Pulmonary artery endothelial cell (primary cell): ENCODE measurements around the gene PHYHD1. TPM values are rescaled to one million over a fixed set of nuclear protein-coding genes. Genes with fewer than 3 reads are reported as not detected.
"Not testable (repeated sequence)": the region's sequence is repeated elsewhere in the genome, so short reads cannot be mapped to it uniquely, and the experiment has no call there.

Experiments used
- DNase-seq: peaks from one replicate; pipeline ENCODE4 v3.0.0-alpha.2; 2011; ENCODE audit warnings: low read depth, low spot score
- total RNA-seq: library from RNA; depleted of rRNA; stranded (reverse); fragments of >200 nt; gene quantifications from 2 replicates; pipeline ENCODE4 v1.2.3, GENCODE V29; 2014

PHYHD1 gene
- total RNA-seq, 1 donor from 2014 or later: 0.20 TPM

GRCh38 chr9:128921881-128922763 is 1.3 kb downstream of the PHYHD1 start:
- no peak for DNase-seq

GRCh38 chr9:128923493-128923883 is 2.7 kb downstream of the PHYHD1 start:
- no peak for DNase-seq

- no peak for DNase-seq
These were observed 7.1 kb downstream of the PHYHD1 start for GRCh38 chr9:128927731-128928411.

- no peak for DNase-seq
These were observed 7.8 kb downstream of the PHYHD1 start for GRCh38 chr9:128928624-128929023.

GRCh38 chr9:128929560-128929959 is 8.8 kb downstream of the PHYHD1 start:
- no peak for DNase-seq

- DNase-seq: no peak
These were observed 12.9 kb downstream of the PHYHD1 start for GRCh38 chr9:128933731-128934130.

GRCh38 chr9:128936171-128936865 is 15.5 kb downstream of the PHYHD1 start:
- no peak for DNase-seq

- DNase-seq: no peak
These were observed 16.8 kb downstream of the PHYHD1 start for GRCh38 chr9:128937310-128938165.

GRCh38 chr9:128940271-128940921 is 19.6 kb downstream of the PHYHD1 start:
- DNase-seq: no peak

- DNase-seq: no peak
These were observed 20.4 kb downstream of the PHYHD1 start for GRCh38 chr9:128940946-128941755.

- no peak for DNase-seq
These were observed 23.2 kb downstream of the PHYHD1 start for GRCh38 chr9:128943832-128944620.

GRCh38 chr9:128944966-128945365 is 24.2 kb downstream of the PHYHD1 start:
- not testable (repeated sequence) for DNase-seq

GRCh38 chr9:128945798-128946501 is 25.2 kb downstream of the PHYHD1 start:
- no peak for DNase-seq

- DNase-seq: no peak
These were observed 25.9 kb downstream of the PHYHD1 start for GRCh38 chr9:128946571-128947276.

- DNase-seq: no peak
These were observed 26.4 kb downstream of the PHYHD1 start for GRCh38 chr9:128947277-128947526.

- DNase-seq: peak; percentile 51
These were observed 26.9 kb downstream of the PHYHD1 start, which contains the start of the genes DOLK and NUP188 for GRCh38 chr9:128947527-128948301. DOLK (minus strand) TSS chr9:128947603; CDS start chr9:128947303, 300 bp downstream. NUP188 (plus strand) TSS chr9:128947699; CDS start chr9:128947720, 21 bp downstream.

- DNase-seq: not testable (repeated sequence)
These were observed 40.6 kb downstream of the PHYHD1 start for GRCh38 chr9:128961403-128961802.
